Measurements from ENCODE around the gene SPATA6L.

The SPATA6L gene

GRCh38 chr9:4558371-4558998 is 107.8 kb downstream of the SPATA6L start:
- DNase-seq (ENCODE audit: low read depth in 2 of 3, low spot score in 2 of 3), result no peak

GRCh38 chr9:4555236-4555635 is 111.0 kb downstream of the SPATA6L start:
- DNase-seq (ENCODE audit: low read depth in 2 of 3, low spot score in 2 of 3), result no peak

GRCh38 chr9:4553951-4554381 is 112.3 kb downstream of the SPATA6L start:
- DNase-seq (ENCODE audit: low read depth in 2 of 3, low spot score in 2 of 3), result no peak

- DNase-seq (ENCODE audit: low read depth in 2 of 3, low spot score in 2 of 3), result no peak
Measured at GRCh38 chr9:4550777-4551484, 115.3 kb downstream of the SPATA6L start.

GRCh38 chr9:4549751-4550295 is 116.5 kb downstream of the SPATA6L start:
- no peak for DNase-seq (ENCODE audit: low read depth in 2 of 3, low spot score in 2 of 3)

GRCh38 chr9:4548811-4549725 is 117.2 kb downstream of the SPATA6L start:
- no peak for DNase-seq (ENCODE audit: low read depth in 2 of 3, low spot score in 2 of 3)

Data from activated CD8-positive, alpha-beta memory T cell treated with anti-CD3 and anti-CD28 coated beads for 48 hours (primary cell).